ENCODE data around the gene LDLR.
"Not testable (repeated sequence)": the region's sequence is repeated elsewhere in the genome, so short reads cannot be mapped to it uniquely, and the experiment has no call there.

The LDLR gene

GRCh38 chr19:11073568-11073967 is 15.7 kb upstream of the LDLR start:
- DNase-seq = no peak

- not testable (repeated sequence) for DNase-seq
Measured at GRCh38 chr19:11076792-11077191, 12.5 kb upstream of the LDLR start.

DNA sequence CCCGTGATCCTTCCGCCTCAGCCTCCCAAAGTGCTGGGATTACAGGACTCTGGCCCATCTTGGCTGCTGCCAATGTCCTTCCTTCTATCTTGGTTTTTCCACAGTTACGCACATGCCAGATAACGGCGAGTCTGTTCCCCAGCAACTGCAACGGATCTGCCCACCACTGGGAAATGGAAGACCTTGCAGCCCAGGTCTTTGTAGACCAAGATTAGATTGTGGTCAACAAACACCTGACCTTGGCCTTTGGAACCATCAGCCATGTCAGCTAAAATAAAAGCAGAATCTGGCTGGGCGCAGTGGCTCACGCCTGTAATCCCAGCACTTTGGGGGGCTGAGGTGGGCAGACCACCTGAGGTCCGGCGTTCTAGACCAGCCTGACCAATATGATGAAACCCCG is 10.4 kb upstream of the LDLR start:
- DNase-seq = no peak

DNA sequence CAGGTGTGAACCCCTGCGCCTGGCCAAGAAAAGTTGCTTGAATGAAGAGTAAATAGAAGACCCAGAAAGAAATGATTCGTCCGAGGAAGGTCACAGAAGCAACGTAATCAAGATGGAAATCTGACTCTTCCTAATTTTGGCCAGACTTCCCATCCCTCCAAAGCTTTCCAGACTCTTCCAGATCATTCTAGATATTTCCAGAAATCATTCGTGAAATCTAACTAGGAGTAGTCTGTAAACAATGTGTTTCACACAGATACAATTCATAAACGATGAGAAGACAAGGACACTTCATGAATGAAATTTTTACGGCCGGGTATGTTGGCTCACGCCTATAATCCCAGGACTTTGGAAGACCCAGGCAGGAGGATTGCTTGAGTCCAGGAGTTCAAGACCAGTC is 9.3 kb upstream of the LDLR start:
- DNase-seq = no peak

DNA sequence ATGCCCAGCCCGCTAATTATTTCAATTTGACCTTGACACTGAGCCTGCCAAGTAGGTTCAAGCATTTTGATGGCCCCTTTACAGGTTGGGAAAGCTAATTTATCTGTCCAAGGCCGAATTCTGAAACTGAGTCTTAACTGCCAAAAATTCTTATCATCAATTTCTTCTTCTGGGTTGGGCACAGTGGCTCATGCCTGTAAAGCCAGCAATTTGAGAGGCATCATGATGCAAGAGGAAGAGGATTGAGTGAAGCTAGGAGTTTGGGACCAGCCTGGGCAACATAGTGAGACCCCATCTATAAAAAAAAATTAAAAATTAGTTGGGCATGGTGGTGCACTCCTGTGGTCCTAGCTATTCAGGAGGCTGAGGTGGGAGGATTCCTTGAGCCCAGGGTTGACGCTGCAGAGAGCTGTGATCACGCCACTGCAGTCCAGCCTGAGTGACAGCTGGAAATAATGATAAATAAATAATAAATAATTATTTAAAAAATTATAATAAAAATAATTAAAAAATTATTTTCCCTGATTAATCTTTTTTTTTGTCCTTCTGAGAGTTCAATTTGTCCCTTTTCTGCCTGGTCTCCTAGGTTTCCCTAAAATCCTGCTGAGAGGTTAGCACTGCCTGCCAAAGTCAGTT is 1.3 kb upstream of the LDLR start:
- DNase-seq = no peak

DNA sequence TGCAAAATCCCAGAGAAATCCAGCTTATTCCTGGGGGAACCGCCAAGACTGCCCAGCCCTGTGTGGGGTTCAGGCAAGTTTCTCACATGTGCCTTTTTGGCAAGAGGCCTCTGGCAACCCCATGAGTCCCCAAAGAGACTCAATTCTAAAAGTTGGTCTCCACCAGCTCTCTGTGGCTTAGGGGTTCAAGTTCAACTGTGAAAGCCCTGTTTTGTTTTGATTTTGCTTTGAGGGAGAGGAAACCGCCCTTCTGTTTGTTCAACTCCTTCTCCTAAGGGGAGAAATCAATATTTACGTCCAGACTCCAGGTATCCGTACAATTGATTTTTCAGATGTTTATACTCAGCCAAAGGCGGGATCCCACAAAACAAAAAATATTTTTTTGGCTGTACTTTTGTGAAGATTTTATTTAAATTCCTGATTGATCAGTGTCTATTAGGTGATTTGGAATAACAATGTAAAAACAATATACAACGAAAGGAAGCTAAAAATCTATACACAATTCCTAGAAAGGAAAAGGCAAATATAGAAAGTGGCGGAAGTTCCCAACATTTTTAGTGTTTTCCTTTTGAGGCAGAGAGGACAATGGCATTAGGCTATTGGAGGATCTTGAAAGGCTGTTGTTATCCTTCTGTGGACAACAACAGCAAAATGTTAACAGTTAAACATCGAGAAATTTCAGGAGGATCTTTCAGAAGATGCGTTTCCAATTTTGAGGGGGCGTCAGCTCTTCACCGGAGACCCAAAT is 583 bp upstream of the LDLR start:
- DNase-seq = no peak

GRCh38 chr19:11090014-11090263 is 676 bp downstream of the LDLR start:
- not testable (repeated sequence) for DNase-seq

- DNase-seq = peak; percentile 97
Measured at GRCh38 chr19:11090264-11090996, 1.2 kb downstream of the LDLR start.

DNA sequence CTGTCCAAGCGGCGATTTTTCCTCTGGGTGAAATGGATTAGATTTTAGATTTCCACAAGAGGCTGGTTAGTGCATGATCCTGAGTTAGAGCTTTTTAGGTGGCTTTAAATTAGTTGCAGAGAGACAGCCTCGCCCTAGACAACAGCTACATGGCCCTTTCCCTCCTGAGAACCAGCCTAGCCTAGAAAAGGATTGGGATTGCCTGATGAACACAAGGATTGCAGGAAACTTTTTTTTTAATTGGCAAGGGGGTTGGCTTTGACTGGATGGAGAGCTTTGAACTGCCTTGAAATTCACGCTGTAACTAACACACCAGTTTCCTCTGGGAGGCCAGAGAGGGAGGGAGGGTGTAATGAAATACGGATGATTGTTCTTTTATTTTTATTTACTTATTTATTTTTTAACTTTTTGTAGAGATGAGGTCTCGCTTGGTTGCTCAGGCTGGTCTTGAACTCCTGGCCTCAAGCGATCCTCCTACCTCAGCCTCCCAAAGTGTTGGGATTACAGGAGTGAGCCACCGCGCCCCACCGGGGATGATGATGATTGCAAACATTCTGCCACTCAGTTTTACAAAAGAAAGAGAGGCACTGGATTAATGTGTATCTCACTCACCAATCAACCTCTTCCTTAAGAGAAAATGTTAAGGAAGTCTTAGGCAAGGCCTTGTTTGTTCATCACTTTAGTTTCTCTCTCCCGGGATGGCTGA is 1.9 kb downstream of the LDLR start:
- DNase-seq = no peak

GRCh38 chr19:11091703-11092153 is 2.5 kb downstream of the LDLR start:
- DNase-seq = peak; percentile 32

DNA sequence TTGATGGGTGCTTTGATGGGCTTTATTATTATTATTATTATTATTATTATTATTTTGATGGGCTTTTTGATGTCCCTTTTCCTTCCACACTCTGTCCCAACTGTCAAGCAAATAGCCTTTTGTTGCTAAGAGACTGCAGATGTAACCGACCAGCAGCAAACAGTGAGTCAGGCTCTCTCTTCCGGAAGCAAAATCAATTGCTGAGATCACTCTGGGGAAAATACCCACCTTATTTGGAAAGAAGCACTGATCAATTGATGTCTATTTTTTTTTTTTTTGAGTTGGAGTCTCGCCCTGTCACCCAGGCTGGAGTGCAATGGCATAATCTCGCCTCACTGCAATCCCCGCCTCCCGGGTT is 2.9 kb downstream of the LDLR start:
- DNase-seq = no peak

GRCh38 chr19:11093689-11094238 is 4.5 kb downstream of the LDLR start:
- DNase-seq = no peak

DNA sequence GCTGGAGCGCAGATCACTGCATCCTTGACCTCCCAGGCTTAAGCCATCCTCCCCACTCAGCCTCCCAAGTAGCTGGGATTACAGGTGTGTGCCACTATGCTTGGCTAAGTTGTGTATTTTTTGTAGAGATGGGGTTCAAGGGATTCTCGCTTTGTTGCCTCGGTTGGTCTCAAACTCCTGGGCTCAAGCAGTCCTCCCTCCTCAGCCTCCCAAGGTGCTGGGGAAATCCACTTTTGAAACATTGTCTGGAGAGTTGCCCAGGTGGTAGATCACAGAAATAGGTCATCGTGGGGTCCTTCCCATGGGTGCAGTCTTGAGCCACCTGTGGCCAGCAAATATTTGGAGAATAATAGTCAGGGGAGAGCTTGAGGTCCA is 5.2 kb downstream of the LDLR start:
- DNase-seq = no peak

- no peak for DNase-seq
Measured at GRCh38 chr19:11096210-11096841, 7.1 kb downstream of the LDLR start.

- DNase-seq = not testable (repeated sequence)
Measured at GRCh38 chr19:11097367-11097766, 8.1 kb downstream of the LDLR start.

DNA sequence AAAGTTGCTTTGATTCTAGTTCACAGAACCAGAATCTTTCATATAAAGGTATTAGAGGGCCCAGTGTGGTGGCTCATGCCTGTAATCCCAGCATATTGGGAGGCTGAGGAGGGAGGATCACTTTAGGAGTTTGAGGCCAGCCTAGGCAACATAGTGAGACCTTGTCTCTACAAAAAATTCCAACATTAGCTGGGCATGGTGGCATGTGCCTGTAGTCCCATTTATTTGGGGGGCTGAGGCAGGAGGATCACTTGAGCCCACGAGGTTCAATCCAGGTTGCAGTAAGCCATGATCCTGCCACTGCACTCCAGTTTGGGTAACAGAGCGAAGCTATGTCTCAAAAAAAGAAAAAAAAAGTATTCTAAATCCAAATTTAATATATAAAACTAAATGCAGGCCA is 9.1 kb downstream of the LDLR start:
- no peak for DNase-seq

DNA sequence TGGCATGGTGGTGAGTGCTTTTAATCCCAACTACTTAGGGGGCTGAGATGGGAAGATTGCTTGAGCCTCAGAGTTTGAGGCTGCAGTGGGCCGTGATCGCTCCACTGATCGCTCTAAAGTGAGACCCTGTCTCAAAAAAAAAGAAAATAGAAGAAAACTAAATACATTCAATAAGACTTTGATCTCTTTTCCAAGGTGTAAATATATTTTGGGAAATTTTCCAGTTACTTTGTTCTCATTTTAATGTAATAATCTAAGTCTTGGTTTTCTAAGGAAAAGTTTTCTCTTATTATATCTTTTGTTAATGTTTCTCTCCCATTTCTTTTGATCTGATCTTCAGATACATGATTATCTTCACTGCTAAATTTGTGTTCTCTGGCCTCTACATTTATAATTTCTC is 9.6 kb downstream of the LDLR start:
- DNase-seq = no peak

DNA sequence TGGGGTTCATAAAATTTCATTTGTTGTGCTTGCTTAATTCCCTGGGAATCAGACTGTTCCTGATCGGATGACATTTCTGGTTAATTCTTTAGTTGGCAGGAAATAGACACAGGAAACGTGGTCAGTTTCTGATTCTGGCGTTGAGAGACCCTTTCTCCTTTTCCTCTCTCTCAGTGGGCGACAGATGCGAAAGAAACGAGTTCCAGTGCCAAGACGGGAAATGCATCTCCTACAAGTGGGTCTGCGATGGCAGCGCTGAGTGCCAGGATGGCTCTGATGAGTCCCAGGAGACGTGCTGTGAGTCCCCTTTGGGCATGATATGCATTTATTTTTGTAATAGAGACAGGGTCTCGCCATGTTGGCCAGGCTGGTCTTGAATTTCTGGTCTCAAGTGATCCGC is 10.8 kb downstream of the LDLR start:
- no peak for DNase-seq

GRCh38 chr19:11101057-11101456 is 11.8 kb downstream of the LDLR start:
- DNase-seq = no peak

- DNase-seq = no peak
Measured at GRCh38 chr19:11102944-11103343, 13.7 kb downstream of the LDLR start.

GRCh38 chr19:11103667-11104066 is 14.4 kb downstream of the LDLR start:
- not testable (repeated sequence) for DNase-seq

- no peak for DNase-seq
Measured at GRCh38 chr19:11105014-11105636, 15.9 kb downstream of the LDLR start.

DNA sequence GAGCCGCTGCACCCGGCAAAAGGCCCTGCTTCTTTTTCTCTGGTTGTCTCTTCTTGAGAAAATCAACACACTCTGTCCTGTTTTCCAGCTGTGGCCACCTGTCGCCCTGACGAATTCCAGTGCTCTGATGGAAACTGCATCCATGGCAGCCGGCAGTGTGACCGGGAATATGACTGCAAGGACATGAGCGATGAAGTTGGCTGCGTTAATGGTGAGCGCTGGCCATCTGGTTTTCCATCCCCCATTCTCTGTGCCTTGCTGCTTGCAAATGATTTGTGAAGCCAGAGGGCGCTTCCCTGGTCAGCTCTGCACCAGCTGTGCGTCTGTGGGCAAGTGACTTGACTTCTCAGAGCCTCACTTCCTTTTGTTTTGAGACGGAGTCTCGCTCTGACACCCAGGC is 17.2 kb downstream of the LDLR start:
- DNase-seq = no peak
